Measurements from ENCODE around the gene KIF24.
"Not testable (repeated sequence)": the region's sequence is repeated elsewhere in the genome, so short reads cannot be mapped to it uniquely, and the experiment has no call there.

KIF24 gene

DNA sequence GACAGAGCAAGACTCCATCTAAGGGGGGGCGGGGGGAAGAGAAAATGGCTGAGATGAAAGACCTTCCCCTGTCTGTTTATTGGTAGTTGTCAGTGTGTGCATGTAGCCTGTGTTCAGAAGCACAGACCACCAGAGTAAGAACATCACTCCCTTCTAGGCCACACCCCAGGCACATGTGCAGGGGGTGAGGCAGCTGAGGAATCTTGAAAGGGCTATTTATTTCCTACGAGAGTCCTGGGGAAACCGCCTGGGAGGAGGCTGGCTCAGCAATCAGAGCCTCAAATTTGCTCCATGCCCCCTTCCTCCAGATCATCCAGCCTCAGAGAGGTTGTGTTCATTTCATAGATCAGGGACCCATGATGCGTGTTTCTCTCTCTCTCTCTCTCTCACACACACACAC lies 40.6 kb upstream of the KIF24 start:
- no peak overlapping the region for H3K27ac Mint-ChIP-seq
- no peak overlapping the region for H3K4me3 Mint-ChIP-seq
- H3K36me3 Mint-ChIP-seq = peaks cover 7% of the 10 kb centered on the region
- no peaks in the 10 kb centered on the region for H3K9me3 Mint-ChIP-seq (ENCODE audit: low read depth)
- no peaks in the 10 kb centered on the region for H3K27me3 Mint-ChIP-seq
- H3K4me1 Mint-ChIP-seq (ENCODE audit: low read depth) = no peaks in the 10 kb centered on the region

DNA sequence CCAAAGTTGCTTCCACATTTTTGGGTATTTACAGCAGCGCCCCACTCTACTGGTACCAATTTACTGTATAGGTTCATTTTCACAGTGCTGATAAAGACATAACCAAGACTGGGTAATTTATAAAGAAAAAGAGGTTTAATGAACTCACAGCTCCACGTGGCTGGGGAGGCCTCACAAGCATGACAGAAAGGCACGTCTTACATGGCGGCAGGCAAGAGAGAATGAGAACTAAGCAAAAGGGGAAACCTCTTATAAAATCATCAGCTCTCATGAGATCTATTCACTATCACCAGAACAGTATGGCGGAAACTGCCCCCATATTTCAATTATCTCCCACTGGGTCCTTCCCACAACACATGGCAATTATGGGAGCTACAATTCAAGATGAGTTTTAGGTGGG lies 39.7 kb upstream of the KIF24 start:
- not testable (repeated sequence) for H3K27me3 Mint-ChIP-seq; H3K27ac Mint-ChIP-seq; H3K4me3 Mint-ChIP-seq; H3K4me1 Mint-ChIP-seq (ENCODE audit: low read depth); H3K9me3 Mint-ChIP-seq (ENCODE audit: low read depth); H3K36me3 Mint-ChIP-seq

DNA sequence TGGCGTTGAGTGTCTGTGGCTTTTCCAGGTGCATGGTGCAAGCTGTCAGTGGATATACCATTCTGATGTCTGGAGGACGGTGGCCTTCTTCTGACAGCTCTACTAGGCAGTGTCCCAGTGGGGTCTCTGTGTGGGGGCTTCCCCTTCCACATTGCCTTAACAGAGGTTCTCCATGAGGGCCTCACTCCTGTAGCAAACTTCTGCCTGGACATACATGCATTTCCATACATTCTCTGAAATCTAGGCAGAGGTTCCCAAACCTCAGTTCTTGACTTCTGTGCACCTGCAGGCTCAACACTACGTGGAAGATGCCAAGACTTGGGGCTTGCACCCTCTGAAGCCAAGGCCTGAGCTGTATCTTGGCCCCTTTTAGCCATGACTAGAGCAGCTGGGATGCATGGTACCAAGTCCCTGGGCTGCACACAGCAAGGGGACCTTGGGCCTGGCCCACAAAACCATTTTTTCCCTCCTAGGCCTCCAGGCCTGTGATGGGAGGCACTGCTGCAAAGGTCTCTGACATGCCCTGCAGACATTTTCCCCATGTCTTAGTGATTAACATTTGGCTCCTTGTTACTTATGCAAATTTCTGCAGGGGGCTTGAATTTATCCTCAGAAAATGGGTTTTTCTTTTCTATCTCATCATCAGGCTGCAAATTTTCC lies 38.8 kb upstream of the KIF24 start:
- H3K27me3 Mint-ChIP-seq; H3K9me3 Mint-ChIP-seq (ENCODE audit: low read depth); H3K4me3 Mint-ChIP-seq; H3K36me3 Mint-ChIP-seq; H3K27ac Mint-ChIP-seq: not testable (repeated sequence)
- peaks cover 13% of the 10 kb centered on the region for H3K4me1 Mint-ChIP-seq (ENCODE audit: low read depth)

DNA sequence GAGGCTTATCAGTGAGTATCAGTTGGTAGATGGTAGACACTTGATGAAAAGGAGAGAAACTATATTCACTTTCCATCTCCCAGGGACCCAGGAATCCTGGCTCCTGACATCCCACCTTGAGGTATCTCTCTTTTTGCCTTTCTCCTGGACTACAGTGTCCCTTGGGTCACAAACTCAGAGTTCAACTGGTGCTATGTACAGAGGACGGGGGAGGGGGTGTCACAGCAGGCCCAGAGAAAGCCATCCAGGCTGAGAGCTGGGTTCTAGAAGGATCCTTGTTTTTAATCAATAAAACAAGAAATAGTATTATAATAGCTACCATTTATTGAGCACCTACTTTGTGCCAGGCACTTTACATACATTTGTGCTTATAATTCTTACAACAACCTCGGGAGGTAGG lies 37.3 kb upstream of the KIF24 start:
- no peaks in the 10 kb centered on the region for H3K9me3 Mint-ChIP-seq (ENCODE audit: low read depth)
- no peak overlapping the region for H3K27ac Mint-ChIP-seq
- H3K4me3 Mint-ChIP-seq = no peak overlapping the region
- H3K36me3 Mint-ChIP-seq = peaks cover 7% of the 10 kb centered on the region
- H3K4me1 Mint-ChIP-seq (ENCODE audit: low read depth) = peaks cover 15% of the 10 kb centered on the region
- no peaks in the 10 kb centered on the region for H3K27me3 Mint-ChIP-seq

DNA sequence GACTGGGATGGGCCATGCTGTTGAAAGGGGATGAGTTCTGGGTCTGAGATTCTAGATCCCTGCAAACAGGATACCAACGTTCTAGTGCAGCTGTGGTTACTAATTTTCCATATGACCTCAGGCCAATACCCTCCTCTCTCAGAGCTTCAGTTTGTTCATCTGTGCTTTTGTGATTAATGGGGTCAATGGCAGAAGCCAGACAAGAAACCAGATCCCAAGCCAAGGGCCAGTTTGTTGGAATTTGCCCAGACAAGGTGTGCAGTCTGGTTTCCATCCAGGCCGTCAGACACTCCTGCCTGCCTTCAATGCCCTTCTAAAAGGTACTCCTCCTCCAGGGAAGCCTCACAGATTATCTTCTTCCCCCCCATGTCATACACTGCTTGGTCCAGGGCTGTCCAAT lies 36.2 kb upstream of the KIF24 start:
- no peak overlapping the region for H3K4me3 Mint-ChIP-seq
- H3K27ac Mint-ChIP-seq = no peak overlapping the region
- no peaks in the 10 kb centered on the region for H3K27me3 Mint-ChIP-seq
- H3K9me3 Mint-ChIP-seq (ENCODE audit: low read depth) = no peaks in the 10 kb centered on the region
- peaks cover 15% of the 10 kb centered on the region for H3K4me1 Mint-ChIP-seq (ENCODE audit: low read depth)
- H3K36me3 Mint-ChIP-seq = peaks cover 9% of the 10 kb centered on the region

DNA sequence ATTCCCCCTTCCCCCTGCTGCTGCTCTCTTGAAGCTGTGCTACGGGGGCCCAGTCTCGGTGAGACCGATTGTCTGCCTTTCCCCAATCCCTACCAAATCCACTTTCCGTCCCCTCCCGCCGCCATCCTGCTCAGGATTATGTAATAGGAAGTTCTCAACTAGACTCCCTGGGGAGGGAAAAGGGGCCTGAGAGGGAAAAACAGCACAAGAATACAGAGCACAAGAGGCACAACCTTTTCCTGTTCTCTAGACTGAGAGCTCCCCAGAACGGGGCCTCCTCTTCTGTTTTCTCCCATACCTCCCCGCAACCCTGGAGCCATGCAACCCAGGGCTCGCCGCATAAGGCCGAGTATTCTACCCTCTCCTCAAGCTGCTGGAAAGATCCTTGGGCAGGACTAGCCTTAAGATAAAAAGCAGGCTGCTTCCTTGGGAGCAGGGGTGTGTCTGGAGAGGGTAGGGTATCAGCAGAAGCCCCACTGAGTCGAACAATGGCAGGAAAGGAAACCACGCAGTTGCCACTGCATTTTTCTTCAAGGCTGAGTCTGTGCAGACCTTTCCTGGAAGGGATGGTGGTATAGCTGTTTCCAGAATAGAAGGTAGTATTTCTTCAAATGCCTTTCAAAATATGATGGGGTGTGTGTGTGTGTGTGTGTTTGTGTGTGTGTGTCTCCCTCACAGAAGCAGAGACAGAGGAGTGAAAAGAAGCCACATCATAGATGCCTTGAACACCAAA lies 34.7 kb upstream of the KIF24 start:
- H3K27ac Mint-ChIP-seq = peak overlapping the region; percentile 4
- no peak overlapping the region for H3K4me3 Mint-ChIP-seq
- H3K27me3 Mint-ChIP-seq = no peaks in the 10 kb centered on the region
- peaks cover 15% of the 10 kb centered on the region for H3K4me1 Mint-ChIP-seq (ENCODE audit: low read depth)
- no peaks in the 10 kb centered on the region for H3K9me3 Mint-ChIP-seq (ENCODE audit: low read depth)
- H3K36me3 Mint-ChIP-seq = peaks cover 11% of the 10 kb centered on the region

DNA sequence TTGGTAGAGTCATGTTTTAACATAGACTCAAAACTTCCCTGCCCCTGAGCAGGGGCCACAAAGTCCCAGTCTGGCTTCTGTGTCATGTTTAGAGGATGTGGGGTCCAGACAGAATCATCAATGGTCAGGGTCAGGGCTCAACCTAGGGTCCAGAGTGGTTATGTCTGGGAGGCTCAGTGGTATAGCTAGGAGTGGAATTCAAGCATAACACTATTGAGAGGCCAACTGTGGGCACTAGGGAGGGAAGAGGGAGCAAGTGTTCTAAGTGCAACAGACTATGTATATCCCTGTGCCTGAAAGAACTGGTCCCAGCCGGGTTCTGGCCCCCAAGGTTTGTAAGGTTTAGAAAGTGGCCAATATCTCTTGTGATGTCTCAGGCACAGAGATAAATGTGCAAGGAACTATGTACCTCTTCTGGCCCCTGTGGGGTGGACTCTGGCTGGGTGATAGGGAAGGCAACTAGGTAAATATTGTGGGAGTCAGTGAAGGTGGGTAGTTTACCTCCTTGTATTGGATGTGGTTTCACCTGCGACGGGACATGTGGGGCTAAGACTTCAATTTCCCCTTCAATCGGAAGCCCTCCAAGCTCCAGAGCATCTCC lies 33.6 kb upstream of the KIF24 start:
- peaks cover 15% of the 10 kb centered on the region for H3K4me1 Mint-ChIP-seq (ENCODE audit: low read depth)
- H3K36me3 Mint-ChIP-seq = peaks cover 8% of the 10 kb centered on the region
- no peak overlapping the region for H3K27ac Mint-ChIP-seq
- H3K9me3 Mint-ChIP-seq (ENCODE audit: low read depth) = no peaks in the 10 kb centered on the region
- H3K4me3 Mint-ChIP-seq = no peak overlapping the region
- no peaks in the 10 kb centered on the region for H3K27me3 Mint-ChIP-seq

DNA sequence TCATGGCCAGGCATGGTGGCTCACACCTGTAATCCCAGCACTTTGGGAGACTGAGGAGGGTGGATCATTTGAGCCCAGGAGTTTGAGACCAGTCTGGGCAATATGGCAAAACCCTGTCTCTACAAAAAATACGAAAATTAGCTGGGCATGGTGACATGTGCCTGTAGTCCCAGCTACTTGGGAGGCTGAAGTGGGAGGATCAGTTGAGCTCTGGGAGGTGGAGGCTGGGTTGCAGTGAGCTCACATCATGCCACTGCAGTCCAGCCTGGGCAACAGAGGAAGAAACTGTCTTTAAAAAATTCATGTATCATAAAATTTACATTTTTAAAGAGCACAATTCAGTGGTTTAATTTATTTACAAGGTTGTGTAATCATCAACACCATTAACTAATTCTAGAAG lies 23.9 kb upstream of the KIF24 start:
- H3K9me3 Mint-ChIP-seq (ENCODE audit: low read depth); H3K4me3 Mint-ChIP-seq; H3K4me1 Mint-ChIP-seq (ENCODE audit: low read depth); H3K27ac Mint-ChIP-seq; H3K27me3 Mint-ChIP-seq: not testable (repeated sequence)
- H3K36me3 Mint-ChIP-seq = peaks cover 21% of the 10 kb centered on the region

DNA sequence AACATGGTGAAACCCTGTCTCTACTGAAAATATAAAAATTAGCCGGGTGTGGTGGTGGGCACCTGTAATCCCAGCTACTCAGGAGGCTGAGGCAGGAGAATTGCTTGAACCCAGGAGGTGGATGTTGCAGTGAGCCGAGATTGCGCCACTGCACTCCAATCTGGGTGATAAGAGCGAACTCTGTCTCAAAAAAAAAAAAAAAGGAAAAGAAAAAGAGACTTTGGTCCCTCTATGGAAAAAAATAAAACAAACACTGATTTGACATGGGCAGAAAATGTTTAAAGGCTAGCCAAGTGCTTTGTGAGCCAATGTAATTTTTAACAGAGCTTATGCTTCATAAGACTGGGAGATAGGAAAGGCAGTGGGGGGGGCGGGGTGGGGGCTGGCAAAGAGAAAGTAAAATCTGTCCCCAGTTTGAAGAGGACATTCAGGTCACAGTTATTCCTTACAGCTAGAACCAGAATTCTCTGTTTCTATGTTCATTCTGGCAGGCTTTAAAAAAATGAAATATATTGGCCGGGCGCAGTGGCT lies 23.1 kb upstream of the KIF24 start:
- peaks cover 20% of the 10 kb centered on the region for H3K36me3 Mint-ChIP-seq
- H3K27ac Mint-ChIP-seq; H3K27me3 Mint-ChIP-seq; H3K9me3 Mint-ChIP-seq (ENCODE audit: low read depth); H3K4me1 Mint-ChIP-seq (ENCODE audit: low read depth); H3K4me3 Mint-ChIP-seq: not testable (repeated sequence)

DNA sequence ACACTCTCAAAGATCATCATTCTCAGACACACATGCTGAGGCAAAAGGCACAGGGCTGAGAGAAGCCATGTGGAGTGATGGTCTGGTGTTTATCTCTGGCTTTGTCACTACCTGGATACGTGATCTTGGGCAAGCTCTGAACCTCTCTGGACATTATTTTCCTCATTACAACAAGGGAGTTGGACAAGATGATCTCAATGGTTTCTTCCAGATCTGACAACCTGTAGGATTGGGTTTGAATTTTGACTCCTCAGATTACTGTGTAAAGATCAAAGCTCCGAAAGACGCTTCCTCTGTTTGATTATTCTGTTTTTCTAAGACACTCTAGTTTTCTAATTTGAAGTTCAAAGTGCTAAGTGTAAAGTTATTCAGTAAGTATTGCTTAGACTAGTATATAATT lies 20.3 kb upstream of the KIF24 start:
- Mint-ChIP-seq H3K4me3 (no peak overlapping the region), H3K36me3 (peaks cover 9% of the 10 kb centered on the region), H3K27me3 (no peaks in the 10 kb centered on the region), H3K9me3 (ENCODE audit: low read depth) (no peaks in the 10 kb centered on the region), H3K4me1 (ENCODE audit: low read depth) (no peaks in the 10 kb centered on the region), H3K27ac (no peak overlapping the region)

DNA sequence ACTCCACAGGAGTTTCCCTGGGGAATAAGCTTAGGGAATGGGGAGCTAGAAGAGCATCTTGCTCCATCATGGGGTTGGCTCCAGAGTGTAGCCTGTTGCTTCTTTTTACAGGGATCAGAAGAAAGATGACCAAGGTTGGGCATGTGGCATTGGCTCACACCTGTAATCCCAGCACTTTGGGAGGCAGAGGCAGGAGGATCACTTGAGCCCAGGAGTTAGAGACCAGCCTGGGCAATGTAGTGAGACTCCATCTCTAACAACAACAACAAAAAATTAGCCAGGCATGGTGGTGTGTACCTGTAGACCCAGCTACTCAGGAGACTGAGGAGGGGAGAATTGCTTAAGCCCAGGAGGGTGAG lies 18.7 kb upstream of the KIF24 start:
- Mint-ChIP-seq H3K27ac (no peak overlapping the region), H3K36me3 (peaks cover 9% of the 10 kb centered on the region), H3K4me1 (ENCODE audit: low read depth) (no peaks in the 10 kb centered on the region), H3K9me3 (ENCODE audit: low read depth) (no peaks in the 10 kb centered on the region), H3K27me3 (no peaks in the 10 kb centered on the region), H3K4me3 (no peak overlapping the region)

DNA sequence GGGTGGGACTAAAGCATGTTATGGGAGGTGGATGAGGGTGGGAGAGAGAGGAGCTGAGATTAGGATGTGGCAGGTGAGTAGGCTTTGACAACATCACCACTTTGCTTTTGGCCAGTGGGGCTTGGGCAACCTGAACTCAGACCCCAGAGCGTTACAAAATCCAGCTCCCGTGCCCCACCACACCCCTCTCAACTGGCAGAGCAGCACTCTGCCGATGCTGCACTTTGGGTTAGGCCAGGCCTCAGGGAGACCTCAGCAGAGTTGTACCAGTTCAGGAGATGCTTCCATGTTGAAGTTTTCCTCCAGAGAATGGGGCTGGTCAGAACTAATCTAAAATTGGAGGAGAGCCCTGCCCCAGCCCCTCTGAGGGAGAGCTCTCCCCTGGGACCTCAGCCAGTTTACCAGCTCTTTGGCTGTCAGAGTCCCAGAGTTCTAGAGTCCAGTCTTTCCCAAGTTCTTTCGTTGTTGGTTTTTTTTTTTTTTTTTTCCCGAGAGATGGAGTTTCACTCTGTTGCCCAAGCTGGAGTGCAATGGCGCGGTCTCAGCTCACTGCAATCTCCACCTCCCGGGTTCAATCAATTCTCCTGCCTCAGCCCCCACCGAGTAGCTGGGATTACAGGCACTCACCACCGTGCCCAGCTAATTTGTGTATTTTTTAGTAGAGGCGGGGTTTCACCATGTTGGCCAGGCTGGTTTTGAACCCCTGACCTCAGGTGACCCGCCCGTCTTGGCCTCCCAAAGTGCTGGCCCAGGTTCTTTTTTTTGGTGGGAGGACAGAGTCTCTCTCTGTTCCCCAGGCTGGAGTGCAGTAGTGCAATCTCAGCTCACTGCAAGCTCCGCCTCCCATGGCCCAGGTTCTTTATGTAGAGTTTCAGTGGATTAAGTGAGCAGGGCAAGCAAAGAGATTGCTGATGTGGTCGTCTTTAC lies 18.1 kb upstream of the KIF24 start:
- H3K4me1 Mint-ChIP-seq (ENCODE audit: low read depth) = no peaks in the 10 kb centered on the region
- no peaks in the 10 kb centered on the region for H3K27me3 Mint-ChIP-seq
- H3K36me3 Mint-ChIP-seq = peaks cover 9% of the 10 kb centered on the region
- no peak overlapping the region for H3K27ac Mint-ChIP-seq
- no peak overlapping the region for H3K4me3 Mint-ChIP-seq
- no peaks in the 10 kb centered on the region for H3K9me3 Mint-ChIP-seq (ENCODE audit: low read depth)

DNA sequence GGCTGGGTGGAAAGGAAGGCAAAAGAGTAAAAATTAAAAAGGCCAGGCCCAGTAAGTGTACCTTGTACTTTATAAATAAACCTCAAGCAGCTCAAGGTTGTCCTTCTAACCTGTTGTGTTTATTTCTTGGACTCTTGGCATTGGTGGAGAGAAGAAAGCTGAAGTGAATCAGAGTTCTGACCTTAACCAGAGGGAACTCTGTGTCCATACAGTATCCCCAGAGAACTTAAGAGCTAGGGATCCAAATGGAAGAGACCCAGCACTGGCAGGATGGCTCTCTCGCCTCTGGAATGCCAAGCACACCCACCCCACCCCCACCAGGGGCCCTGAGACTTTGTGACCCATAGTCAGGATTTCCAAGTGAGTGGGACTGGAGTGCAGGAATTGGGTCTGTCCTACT lies 14.5 kb upstream of the KIF24 start:
- Mint-ChIP-seq H3K27ac (no peak overlapping the region), H3K27me3 (no peaks in the 10 kb centered on the region), H3K4me3 (no peak overlapping the region), H3K9me3 (ENCODE audit: low read depth) (no peaks in the 10 kb centered on the region), H3K36me3 (peaks cover 5% of the 10 kb centered on the region), H3K4me1 (ENCODE audit: low read depth) (no peaks in the 10 kb centered on the region)

DNA sequence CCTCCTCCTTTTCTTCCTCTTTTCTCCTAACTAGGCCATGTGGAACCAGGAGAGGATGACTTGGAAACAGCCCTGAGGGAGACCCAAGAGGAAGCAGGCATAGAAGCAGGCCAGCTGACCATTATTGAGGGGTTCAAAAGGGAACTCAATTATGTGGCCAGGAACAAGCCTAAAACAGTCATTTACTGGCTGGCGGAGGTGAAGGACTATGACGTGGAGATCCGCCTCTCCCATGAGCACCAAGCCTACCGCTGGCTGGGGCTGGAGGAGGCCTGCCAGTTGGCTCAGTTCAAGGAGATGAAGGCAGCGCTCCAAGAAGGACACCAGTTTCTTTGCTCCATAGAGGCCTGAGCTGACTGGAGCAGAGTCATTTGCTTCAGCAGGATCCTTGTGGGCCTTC lies 14.0 kb upstream of the KIF24 start:
- Mint-ChIP-seq H3K36me3 (peaks cover 5% of the 10 kb centered on the region), H3K27me3 (no peaks in the 10 kb centered on the region), H3K4me1 (ENCODE audit: low read depth) (no peaks in the 10 kb centered on the region), H3K9me3 (ENCODE audit: low read depth) (no peaks in the 10 kb centered on the region), H3K27ac (no peak overlapping the region), H3K4me3 (no peak overlapping the region)
